Upper lobe of left lung (tissue), 4 donors: ENCODE data around the gene ZCCHC7.

Source experiments
- EP300 ChIP-seq, 4 donors: sonication (generic); formaldehyde crosslinking; IDR thresholded peaks; one replicate each; pipeline ENCODE4 v1.5.1; 2017; ENCODE audit warnings: antibody characterized with exemption in 4 of 4, control low read depth in 2 of 4
- POLR2A ChIP-seq, 4 donors: fragments of 450-650 bp; IDR thresholded peaks; one replicate each; pipeline ENCODE4 v1.5.1; 2016 to 2017; ENCODE audit warnings: antibody characterized with exemption in 4 of 4, mild to moderate bottlenecking in 2 of 4
- POLR2AphosphoS5 ChIP-seq, 2 donors: sonication (generic); formaldehyde crosslinking; IDR thresholded peaks; one replicate each; pipeline ENCODE4 v1.5.1; 2017; ENCODE audit warnings: antibody characterized with exemption in 2 of 2
- TF ChIP-seq, protein P1 (sequence below), 6 experiments: fragments of 450-650 bp in 4 of 6; fragments of 200-600 bp in 2 of 6; sonication (generic) in 2 of 6; IDR thresholded peaks; one replicate each; pipeline ENCODE4 v1.5.1; 2016 to 2019; ENCODE audit warnings: antibody characterized with exemption in 6 of 6

DNA sequence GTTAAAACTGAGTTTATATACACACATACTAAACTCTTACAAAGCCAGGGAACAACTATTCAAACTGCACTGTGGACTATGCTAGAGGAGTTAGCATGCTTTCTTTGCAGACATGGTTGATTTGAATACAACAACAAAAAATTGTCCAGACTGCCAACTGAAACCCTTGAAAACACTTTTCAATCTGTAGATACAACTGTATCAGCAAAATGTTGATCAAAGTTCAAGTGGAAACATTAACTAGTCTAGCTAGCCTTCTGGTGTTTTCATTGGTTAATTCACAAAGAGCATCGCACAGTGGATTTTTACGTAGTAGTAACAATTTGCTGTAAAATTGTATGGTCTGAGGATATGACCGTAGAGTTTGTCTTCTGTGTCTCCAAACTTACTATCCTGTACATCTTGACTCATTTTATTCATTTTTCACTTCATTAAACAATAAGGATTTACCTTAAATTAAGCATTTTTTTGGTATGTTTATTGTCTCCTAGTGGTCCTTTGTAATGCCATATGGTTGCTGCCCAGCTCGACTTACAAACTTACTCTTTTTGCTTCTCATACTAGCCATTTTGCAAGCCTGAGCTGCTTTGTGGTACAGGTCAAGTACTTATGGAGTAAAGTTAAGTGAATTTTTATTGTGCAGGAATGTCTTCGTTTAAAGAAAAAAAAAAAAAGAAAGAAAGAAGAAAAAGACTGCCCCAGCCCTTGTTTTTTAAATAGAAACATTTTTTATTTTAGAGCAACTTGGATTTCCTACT is 123.4 kb downstream of the ZCCHC7 start:
- no peak for TF ChIP-seq POLR2AphosphoS5 (IDR thresholded peaks at IDR 0.05)
- TF ChIP-seq, protein P1, sequence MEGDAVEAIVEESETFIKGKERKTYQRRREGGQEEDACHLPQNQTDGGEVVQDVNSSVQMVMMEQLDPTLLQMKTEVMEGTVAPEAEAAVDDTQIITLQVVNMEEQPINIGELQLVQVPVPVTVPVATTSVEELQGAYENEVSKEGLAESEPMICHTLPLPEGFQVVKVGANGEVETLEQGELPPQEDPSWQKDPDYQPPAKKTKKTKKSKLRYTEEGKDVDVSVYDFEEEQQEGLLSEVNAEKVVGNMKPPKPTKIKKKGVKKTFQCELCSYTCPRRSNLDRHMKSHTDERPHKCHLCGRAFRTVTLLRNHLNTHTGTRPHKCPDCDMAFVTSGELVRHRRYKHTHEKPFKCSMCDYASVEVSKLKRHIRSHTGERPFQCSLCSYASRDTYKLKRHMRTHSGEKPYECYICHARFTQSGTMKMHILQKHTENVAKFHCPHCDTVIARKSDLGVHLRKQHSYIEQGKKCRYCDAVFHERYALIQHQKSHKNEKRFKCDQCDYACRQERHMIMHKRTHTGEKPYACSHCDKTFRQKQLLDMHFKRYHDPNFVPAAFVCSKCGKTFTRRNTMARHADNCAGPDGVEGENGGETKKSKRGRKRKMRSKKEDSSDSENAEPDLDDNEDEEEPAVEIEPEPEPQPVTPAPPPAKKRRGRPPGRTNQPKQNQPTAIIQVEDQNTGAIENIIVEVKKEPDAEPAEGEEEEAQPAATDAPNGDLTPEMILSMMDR (IDR thresholded peaks at IDR 0.05) = no peak
- no peak for TF ChIP-seq EP300 (IDR thresholded peaks at IDR 0.05)
- no peak for TF ChIP-seq POLR2A (IDR thresholded peaks at IDR 0.05)
